GM21576 (cell line): ENCODE measurements around the gene CNN3.
A peak's percentile ranks its signal among the peaks of the same experiment; 100 is the strongest.
"Not testable (repeated sequence)": the region's sequence is repeated elsewhere in the genome, so short reads cannot be mapped to it uniquely, and the experiment has no call there.

ENCODE experiments used
- ATAC-seq: cut with Tn5 transposase; IDR thresholded peaks from one replicate; pipeline ENCODE4 v1.9.1; 2021; ENCODE audit warnings: mild to moderate bottlenecking, moderate library complexity; ENCODE audit not compliant: unreplicated experiment

The CNN3 gene

DNA sequence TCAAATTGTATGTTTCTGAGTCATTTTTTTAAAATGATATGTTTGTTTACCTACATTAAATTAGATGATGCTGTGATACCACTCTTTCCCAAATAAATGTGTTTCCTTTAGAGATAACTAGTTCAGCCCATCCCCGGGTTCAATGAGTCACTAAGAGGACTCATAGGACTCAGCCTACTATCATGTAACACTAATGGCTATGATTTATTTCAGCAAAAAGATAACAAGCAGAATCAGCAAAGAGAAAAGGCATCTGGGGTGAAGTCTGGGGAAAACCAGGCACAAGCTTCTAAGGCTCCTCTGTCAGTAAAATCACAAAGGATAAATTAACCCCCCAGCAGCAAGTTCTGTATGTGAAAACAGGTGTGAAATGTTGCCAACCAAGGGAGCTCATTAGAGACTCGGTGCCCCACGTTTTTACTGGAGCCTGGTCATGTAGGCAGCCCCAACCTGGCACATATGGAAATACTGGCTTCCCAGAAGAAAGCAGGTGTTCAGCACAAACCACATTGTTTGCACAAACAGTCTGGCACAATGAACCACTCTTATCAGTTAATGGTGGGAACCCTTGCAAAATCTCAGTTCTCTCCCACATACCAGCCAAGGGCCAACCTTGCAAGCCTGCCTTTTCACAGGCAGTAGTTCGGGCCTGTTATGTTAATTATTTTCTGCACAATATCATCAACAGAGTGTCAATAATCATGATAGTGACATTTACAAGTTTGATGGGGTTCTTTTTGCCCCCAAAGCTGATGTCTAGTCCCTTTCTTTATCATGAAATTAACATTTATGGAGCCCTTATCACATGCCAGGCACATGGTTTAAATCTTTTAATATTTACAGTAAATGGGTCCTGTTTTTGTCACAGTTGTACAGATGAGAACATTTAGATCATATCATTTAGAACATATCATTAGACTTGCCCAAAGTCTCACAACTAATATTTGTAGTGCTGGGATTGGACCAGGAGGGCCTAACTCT is 23.1 kb upstream of the CNN3 start:
- ATAC-seq, result no peak

DNA sequence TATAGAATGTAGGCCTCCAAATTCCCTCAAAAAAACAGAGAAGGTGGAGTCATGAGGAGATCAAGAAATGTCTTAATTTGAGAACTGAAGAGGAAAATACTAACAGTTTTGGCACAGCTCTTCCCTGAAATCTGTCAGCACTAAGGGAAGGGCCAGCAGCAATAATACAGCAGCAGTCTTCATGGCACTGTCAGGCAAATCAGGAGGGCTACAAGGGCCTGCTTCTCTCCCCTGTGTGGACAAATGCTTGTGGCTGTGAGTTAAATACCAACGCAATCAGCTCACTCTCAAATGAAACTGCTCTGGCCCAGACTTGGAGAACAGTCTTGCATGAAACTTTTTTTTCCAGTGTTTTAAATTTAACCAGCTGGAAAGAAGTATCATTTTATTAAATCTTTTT is 20.5 kb upstream of the CNN3 start:
- no peak for ATAC-seq

DNA sequence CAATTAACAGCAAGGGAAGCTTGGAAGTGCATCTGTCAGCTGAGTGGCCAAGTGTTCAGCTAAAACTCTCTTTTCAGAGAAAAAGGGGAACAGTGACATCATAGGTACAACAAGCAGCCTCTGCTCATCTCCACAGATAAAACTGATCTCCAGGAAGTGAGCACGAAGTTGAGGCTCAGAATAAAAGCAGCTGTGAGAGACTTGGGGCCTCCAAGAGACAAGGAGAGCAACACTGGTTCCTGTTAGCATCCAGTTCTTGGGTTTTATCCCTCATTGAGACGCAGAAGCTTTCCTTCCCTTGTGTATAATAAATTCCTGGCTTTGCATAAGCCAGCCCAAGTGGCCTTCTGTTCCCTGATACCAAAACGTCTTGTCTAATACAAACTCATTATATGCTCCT is 20.0 kb upstream of the CNN3 start:
- ATAC-seq, result no peak

DNA sequence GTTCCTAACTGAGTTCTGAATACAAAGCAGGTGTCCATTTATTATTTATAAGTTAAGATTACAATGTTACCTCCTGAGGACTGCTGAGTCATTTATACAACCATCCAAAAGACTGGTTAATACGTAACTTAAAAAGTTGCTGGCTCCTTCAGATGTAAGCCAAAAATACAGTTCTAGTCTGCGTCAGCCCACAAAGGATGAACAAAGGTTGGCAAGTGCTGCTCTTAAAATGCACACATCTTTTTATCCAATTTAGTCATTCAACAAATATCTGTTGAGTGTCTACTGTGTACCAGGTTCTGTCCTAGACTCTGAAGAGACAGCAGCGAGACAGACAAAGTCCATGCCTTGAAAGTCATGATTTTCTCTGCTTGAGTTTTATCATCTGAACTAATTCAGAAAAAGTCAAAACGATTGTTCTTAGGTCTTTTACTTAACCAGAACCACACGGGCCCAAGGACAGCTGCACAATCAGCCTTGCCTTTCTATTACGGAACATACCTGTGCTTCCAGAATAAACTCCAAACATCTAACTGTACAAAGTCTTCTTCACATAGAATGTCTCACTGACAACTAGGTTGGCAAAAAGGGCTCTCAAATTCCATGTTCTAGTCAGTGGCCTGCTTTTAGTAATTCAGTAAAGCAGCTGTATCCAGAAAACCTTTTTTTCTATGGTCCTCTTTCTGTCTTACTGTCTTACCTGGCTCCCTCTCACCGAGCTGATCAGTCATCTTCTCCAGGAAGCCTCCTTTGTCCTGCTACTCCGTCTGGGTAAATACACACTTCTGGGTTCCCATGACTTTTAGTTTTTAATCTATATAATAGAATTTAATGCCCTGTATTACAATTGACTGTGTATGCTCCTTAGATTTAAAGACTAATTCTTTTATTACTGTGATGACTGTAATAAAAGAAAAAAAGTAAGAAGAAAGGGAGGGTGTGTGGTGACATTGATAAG is 15.5 kb upstream of the CNN3 start:
- ATAC-seq, result no peak

DNA sequence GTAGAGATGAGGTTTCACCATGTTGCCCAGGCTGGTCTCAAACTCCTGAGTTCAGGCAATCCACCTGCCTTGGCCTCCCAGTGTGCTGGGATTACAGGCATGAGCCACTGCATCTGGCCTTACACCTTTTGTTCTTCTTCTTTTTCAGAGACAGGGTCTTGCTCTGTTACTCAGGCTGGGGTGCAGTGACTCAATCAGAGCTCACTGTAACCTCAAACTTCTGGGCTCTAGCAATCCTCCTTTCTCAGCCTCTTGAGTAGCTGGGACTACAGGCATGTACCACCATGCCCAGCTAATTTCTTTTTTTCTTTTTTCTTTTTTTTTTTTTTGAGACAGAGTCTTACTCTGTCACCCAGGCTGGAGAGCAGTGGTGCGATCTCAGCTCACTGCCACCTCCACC is 14.6 kb upstream of the CNN3 start:
- not testable (repeated sequence) for ATAC-seq

DNA sequence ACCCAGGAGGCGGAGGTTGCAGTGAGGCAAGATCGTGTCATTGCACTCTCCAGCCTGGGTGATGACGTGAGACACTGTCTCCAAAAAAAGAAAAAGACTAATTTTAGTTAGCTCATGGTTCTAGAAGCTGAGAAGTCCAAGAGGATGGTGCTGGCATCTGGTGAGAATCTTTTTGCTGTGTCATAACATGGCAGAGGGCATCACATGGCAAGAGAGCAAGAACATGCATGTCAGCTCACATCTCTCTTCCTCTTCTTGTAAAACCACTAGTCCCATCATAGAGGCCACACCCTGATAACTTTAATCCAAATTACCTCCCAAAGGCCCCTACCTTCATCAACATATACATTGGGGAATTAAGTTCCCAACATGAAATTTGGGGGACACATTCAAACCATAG is 13.8 kb upstream of the CNN3 start:
- ATAC-seq, result no peak

DNA sequence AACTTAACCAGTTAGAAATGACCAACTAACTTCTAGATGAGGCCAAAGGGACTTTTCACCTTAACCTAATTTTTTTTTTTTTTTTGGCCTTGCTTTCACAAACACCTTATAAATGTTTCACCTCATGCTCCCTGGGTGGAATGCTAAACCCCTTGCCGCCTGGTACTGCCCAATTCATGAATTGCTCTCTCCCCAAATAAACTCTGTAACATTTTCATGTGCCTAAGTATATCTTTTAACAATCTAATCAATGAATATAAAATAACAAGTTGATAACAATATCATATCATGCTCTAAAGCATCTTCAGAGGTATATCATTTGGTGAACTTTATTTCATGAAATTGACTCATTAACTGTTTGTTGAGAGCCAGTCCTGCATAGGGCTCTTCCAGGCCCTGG is 10.9 kb upstream of the CNN3 start:
- no peak for ATAC-seq

DNA sequence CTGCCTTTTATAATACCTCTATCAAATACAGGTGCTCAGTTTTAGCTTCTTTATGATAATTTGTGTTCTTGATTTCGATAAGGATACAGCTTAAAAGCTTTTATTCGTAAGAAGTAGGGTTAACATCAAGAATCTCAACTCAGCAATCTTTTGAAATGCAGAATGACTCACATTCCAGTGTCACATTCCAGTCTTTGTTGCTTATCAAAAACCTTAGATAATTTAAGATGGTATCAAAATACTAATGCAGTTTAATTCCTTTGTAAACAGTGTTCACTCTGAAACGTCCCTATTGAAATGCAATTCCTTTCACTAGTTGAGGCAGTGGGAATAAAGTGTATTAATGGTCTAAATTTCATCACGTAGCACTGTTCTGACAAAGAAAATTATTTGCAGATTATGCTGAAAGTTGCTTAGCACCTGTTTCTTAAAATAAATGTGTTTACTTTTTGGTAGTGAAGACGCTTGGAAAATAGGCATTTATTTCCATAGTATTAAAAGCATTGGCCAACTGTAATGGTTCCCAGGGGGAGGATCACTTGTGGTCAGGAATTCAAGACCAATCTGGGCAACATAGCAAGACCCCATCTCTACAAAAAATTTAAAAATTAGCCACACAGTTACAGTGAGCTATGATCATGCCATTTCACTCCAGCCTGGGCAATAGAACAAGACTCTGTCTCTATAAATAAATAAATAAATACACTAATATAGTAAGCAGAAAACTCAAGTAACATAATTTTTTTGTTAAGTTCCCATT is 10.1 kb upstream of the CNN3 start:
- no peak for ATAC-seq

DNA sequence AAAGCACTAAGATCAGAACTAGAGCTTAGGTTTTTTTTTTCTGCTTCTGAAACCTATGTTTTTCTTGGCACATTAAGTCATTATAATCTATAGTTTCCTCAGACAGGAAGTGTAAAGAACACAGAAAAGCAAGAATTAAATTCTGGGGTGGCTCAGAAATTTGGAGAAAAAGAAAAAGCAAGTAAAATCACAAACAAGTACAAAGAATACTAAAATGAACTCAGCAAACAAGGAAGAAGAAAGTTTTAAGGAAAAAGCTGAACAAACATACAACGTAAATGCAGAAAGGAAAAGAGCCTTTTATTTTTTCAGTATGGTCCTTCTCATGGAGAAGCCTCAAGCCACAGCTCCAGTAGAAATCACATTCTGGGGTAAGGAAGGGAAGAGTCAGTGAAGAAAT is 8.6 kb upstream of the CNN3 start:
- no peak for ATAC-seq

DNA sequence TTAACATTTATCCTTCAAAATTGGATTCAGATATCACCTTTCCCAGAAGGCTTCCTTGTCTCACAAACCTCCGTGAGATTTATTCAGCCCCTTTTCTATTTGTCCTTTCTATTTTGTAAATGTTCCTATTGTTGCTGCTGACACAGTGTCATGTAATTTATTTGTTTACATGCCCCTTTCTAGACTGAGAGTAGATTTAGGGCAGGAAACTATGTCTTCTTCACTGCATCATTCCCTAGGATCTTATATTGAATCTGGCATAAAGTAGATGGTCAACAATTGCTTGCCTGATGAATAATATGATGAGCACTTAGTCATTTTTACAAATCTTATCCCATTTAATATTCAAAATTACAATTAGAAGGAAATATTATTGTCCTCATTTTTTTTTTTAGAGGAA is 8.1 kb upstream of the CNN3 start:
- no peak for ATAC-seq

DNA sequence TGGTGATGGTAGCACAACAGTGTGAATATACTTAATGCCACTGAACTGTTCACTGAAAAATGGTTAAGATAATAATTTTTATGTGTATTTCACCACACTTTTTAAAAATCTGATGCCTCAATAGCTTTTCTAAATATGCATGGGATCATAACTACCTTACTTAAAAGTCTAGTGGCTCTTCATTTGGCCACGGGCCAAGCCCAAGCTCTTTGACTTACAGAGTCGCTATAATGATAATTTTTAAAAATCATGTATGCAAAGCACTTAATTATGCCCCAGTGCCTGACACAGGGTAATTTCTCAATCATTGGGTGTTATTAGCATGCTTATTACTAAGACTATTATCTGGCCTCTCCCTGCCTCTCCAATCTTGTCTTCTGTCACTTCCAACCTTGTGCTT is 7.6 kb upstream of the CNN3 start:
- ATAC-seq, result no peak

DNA sequence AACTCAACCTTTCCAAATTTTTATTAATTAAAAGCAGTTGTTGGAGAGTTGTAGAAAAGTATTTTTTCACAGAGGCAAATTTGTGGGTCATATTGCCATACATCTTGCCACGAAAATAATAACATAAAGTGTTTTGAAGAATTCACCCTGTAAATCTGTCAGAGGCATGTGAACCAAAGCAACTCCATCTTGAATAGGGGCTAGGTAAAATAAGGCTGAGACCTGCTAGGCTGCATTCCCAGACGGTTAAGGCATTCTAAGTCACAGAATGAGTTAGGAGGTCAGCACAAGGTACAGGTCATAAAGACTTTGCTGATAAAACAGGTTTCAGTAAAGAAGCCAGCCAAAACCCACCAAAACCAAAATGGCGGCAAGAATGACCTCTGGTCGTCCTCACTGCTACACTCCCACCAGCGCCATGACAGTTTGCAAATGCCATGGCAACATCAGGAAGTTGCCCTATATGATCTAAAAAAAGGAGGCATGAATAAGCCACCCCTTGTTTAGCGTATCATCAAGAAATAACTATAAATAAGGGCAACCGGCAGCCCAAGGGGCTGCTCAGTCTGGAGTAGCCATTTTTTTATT is 4.4 kb upstream of the CNN3 start:
- ATAC-seq, result no peak

DNA sequence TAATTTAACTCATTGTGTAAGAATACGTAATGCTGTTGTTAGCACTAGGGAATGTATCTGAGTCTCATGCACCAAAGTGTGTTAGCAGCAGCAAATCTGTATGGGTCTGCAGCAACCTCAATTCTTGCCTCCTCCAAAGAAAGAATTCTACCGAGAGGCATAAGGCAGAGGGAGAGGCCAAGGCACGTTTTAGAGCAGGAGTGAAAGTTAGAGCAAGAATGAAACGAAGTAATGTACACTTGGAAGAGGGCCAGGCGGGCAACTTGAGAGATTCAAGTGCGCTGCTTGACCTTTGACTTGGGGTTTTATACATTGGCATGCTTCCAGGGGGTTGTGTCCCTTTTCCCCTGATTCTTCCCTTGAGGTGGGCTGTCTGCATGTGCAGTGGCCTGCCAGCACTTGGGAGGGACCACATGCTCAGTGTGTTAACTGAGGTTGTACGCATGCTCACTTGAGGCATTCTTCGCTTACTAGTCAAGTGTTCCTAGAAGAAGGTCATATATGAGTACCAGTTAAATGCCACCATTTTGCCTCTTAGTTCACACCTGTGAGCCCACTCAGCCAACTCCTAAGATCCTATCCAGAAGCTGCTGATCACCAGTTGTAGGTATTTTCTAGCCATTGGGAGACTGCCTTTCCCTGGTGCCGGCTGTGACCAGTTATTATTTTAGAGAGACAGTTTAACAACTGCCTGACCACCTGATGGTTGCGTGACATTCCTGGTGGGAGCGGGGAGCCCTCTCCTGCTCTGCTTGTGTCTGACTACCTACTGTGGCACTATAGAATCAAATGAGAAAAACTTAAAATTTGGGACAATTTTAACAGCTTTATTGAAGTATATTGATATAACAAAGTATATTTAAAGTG is 2.7 kb upstream of the CNN3 start:
- ATAC-seq, result no peak

DNA sequence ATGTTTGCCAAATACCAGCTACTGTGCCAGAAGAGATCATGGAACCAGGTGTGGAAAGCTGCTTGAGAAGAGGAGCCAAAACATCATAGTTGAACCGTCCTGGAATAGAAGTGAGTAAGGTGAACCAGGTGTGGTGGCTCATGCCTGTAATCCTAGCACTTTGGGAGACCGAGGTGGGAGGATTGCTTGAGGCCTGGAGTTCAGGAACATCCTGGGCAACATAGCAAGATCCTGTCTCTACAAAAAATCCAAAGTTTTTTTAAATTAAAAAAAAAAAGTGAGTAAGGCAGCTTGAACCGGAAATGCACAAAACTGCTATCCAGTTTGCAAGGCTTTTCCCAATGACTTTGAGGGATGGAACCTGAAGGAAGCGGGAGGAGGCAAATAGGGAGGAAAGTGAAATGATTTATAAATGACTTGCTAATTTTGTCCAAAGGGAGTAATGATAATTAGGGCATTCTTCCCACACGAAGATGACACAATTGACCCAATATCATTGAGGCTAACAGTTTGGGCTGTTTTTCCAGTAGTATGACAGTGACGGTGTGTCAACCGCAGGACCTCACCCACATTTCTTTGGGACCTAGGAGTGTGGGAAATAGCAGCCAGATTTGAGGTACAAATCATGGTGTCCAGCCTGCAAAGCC is 1.5 kb upstream of the CNN3 start:
- ATAC-seq, result no peak

DNA sequence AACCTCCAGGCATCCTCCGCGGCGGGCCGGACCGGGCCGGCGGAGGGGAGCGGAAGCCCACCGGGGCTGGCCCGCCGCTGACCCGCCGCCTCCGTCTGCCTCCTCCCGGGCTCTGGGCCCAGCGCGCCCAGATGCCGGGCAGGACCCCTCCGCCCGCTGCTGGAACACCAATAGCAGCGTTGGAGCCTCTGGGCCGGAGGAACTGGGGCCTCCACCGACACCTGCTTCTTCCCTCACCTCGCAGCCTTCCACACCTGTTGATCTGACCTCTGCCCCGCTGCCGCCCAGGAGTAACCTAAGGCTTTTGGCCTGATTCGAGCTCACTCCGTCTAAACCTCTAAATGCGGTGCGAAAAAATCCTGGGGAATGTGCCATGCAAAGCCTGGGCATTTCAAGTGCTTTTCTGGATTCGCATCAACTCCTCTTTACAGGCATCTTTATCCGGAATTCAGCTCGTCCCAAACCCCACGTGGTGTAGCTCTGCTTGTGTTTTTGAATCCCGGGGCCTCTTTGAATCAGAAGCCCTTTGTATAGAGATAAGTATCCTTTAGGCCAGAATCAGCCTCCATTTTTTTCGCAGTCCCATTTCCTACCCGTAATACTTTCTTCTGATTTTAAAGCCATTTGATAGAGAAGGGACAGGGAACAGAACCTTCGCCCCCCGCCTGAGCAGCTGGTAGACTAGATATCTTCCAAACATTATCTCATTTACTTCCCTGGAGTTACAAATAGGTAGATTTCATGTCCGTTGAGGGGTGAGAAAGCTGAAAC is 680 bp upstream of the CNN3 start:
- no peak for ATAC-seq

DNA sequence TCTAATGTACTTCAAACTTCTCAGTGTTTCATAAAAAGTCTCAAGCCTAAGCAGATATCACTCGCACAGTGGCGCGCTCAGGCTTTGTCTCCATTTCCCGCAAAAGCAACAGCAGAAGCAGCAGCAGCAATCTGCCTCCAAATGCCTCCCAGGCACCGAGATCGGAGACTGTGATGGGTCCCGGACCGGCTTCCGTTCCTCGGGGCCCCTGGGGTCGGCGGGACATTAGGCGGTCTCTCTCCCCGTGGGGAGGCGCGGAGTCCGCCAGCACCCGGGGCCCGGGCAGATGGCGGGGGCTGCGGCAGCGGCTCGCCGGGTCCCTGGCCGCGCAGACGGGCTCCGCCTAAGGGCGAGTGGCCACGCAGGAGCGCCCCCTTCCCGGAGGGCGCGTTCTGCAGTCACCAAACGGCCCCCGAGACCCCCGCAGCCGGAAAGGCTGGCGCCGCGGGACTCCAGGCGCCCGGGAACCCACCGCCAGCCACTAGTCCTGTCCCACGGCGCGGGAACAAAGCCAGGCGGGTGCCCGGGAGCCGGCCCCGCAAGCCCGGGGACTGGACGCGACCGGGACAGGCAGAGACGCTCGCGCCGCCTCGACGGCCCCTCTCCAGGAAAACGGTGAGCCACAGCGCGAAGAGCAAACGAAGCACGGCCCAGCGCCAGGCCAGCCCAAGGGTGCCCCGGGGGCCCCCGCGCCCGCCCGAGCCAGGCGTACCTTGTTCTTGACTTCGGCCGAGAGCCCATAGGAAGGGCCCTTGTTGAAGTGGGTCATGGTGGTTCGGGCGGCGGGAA is 590 bp downstream of the CNN3 start:
- peak; percentile 17 for ATAC-seq

DNA sequence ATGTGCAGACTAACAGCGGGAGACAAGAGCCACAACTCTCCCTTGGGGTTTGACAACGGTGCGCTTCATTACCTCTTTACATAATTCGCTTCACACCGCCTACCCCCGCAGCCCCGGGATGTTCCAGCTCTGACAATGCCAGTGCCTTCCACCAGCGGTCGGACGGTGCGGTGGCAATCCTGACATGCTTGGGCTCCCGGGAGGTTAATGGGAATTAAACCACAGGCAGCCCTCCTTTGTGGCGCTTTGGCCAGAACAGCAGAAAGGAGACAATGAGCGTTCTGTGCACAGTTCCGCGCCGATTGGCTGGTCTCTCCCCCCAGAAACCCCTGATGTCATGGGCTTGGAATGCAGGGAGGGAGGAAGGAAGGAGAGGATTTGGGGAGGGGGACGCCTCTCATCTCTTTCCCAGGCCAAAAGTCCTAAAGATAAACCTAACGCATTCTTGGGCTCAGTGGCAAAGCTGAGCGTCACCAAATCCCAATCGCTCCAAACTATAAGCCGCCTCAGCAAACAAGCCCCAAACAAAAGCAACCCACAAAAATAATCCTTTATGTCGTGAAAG is 1.3 kb downstream of the CNN3 start:
- ATAC-seq, result no peak
